HFF-Myc (cell line): Measurements from ENCODE around the gene WDR33.
A peak's percentile ranks its signal among the peaks of the same experiment; 100 is the strongest.
"Not testable (repeated sequence)": the region's sequence is repeated elsewhere in the genome, so short reads cannot be mapped to it uniquely, and the experiment has no call there.

Source experiments
- DNase-seq: peaks from one replicate; pipeline ENCODE4 v3.0.0-alpha.2; 2011; ENCODE audit warnings: low read depth; ENCODE audit errors: extremely low read depth
- H3K4me3 ChIP-seq: replicated peaks from 2 replicates; pipeline ENCODE4 v1.5.1; 2011; ENCODE audit warnings: low read depth, mild to moderate bottlenecking, control low read depth, low read length
- TF ChIP-seq, protein P1 (sequence below): IDR thresholded peaks from 2 replicates; pipeline ENCODE4 v1.5.1; 2012; ENCODE audit warnings: mild to moderate bottlenecking, low read depth, low read length, control low read depth; ENCODE audit errors: missing control alignments

The WDR33 gene

GRCh38 chr2:127847931-127848330 is 37.0 kb upstream of the WDR33 start:
- TF ChIP-seq, protein P1, sequence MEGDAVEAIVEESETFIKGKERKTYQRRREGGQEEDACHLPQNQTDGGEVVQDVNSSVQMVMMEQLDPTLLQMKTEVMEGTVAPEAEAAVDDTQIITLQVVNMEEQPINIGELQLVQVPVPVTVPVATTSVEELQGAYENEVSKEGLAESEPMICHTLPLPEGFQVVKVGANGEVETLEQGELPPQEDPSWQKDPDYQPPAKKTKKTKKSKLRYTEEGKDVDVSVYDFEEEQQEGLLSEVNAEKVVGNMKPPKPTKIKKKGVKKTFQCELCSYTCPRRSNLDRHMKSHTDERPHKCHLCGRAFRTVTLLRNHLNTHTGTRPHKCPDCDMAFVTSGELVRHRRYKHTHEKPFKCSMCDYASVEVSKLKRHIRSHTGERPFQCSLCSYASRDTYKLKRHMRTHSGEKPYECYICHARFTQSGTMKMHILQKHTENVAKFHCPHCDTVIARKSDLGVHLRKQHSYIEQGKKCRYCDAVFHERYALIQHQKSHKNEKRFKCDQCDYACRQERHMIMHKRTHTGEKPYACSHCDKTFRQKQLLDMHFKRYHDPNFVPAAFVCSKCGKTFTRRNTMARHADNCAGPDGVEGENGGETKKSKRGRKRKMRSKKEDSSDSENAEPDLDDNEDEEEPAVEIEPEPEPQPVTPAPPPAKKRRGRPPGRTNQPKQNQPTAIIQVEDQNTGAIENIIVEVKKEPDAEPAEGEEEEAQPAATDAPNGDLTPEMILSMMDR: no peak
- H3K4me3 ChIP-seq: no peak overlapping the region
- DNase-seq: no peak

DNA sequence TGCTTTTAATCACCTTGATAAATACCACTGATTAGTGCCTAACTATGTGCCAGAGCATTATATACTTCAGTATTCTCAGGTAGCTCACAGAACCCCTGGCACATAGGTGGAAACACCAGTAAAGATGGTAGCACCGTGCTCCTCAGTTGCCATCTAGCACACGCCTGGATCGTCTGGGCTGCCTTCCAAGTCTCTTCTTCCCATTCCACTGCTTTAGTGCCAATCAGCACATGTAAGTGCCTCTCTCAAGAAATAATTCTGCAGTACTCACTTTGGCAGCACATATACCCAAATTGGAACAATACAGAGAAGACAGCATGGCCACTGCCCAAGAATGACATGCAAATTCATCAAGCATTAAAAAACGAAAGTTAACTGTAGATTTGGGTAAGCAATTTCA is 34.0 kb upstream of the WDR33 start:
- TF ChIP-seq, protein P1: no peak
- no peak for DNase-seq

GRCh38 chr2:127843677-127844076 is 32.7 kb upstream of the WDR33 start:
- no peak overlapping the region for H3K4me3 ChIP-seq
- TF ChIP-seq, protein P1: no peak
- no peak for DNase-seq

More for the DNA sequence above, 34.0 kb upstream of the WDR33 start:
- no peak overlapping the region for H3K4me3 ChIP-seq

DNA sequence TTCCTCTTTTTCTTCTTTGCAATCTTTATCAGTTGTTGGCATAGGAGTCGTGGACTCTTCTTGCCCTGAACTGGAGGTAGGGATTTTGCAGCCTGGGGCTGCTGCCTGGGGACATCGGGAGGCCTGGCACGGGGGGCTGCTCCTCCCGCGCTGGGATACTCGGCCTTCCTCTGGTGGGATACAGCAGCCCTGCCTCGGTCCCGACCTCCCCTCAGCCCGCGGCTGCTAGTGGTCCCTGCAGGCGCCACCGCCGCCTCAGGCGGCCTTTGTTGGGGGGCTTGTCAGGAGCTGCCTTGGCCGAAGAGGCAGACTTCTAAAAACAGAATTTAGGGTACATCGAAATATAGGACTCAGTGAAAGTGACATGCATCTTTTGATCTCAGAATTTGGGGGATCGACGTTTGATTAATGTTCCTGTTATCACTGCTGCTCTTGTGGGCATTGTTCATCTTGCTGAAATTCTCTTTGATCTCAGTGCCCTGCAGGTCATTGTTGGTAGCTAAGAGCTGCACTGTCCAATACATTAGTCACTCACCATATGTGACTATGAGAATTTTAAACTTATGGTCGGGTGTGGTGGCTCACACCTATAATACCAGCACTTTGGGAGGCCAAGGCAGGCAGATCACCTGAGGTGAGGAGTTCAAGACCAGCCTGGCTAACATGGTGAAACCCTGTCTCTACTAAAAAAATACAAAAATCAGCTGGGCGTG is 30.7 kb upstream of the WDR33 start:
- no peak for DNase-seq
- no peak overlapping the region for H3K4me3 ChIP-seq
- TF ChIP-seq, protein P1: no peak

DNA sequence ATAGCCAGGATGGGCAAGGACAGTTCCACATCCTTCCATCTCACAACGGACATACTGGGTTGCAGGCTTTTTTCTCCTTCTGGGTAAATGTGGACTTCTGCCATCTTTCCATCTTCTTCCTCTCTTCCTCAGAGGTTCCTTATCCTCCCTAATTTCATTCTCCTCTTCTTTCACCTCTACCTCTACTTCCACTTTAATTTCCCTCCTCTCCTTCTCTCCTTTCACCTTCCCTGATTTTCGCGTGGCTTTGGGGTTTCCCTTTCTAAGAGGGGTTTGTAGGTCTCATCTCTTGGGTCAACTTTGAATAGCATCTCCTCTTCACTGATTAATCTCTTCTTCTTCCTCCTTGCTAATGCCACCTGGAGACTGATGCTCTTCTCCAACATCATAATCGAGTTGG is 29.9 kb upstream of the WDR33 start:
- no peak for DNase-seq
- TF ChIP-seq, protein P1: no peak
- no peak overlapping the region for H3K4me3 ChIP-seq

GRCh38 chr2:127834951-127835350 is 24.0 kb upstream of the WDR33 start:
- DNase-seq: no peak
- TF ChIP-seq, protein P1: no peak
- no peak overlapping the region for H3K4me3 ChIP-seq

- H3K4me3 ChIP-seq: no peak overlapping the region
- peak; percentile 59 for DNase-seq
- TF ChIP-seq, protein P1: no peak
These were observed 18.9 kb upstream of the WDR33 start for GRCh38 chr2:127829845-127830246.

DNA sequence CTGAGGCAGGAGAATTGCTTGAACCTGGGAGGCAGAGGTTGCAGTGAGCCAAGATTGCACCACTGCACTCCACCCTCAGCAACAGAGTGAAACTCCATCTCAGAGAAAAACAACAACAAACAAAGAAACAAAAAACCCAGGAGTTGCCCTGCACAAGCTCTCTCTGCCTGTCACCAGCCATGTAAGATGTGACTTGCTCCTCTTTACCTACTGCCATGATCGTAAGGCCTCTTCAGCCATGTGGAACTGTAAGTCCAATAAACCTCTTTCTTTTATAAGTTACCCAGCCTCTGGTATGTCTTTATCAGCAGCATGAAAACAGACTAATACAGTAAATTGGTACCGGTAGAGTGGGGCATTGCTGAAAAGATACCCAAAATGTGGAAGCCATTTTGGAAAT is 15.7 kb upstream of the WDR33 start:
- not testable (repeated sequence) for H3K4me3 ChIP-seq, DNase-seq
